NCI-H2196 treated with DMSO at 0.1 percent for 48 hours (cell line): Measurements from ENCODE around the gene FAM216A.

Source experiments
- DNase-seq: peaks from one replicate; lab custom pipeline; 2025; ENCODE audit not compliant: unreplicated experiment; lab: John Stamatoyannopoulos, UW

FAM216A gene

DNA sequence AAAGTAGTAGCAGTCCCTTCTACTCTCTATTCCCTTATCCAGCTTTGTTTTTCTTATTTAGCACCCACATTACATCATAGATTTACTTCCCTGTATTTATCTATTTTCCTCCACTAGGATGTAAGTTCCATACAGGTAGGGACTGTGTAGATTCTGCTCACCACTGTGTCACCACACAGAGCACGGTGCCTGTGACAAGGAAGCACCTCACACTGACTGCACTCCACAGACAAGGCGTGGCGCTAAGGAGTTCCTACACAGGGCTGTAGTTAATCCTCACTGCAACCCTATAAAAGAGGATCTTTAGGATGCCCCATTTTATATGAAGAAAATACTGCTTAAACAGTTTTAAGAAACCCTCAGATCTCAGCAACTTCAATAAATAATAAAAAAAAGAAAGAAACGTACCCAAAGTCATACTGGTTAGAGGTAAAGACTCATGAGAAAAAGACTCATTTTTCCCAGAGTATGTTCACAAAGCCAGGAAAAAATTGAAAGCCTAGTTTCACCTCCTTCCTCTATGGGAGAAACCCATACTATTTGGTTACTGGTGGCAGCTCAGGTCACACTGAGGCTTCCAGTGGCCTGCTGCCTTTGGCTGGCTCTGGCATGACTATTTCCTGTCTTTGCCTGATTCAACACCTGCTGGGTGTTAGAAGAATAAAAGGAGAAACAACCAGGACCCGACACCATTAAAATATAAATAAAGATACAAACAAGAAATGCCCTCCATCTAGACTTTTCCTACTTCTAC is 70.4 kb downstream of the FAM216A start:
- DNase-seq, result no peak
